ENCODE results near the gene MEX3D.

MEX3D gene

GRCh38 chr19:1585243-1585580 is 17.1 kb upstream of the MEX3D start:
- DNase-seq (ENCODE audit: extremely low read depth, low read depth), result no peak
- H3K4me3 ChIP-seq (replicated peaks; ENCODE audit: low read depth, low read length), result no peak overlapping the region
- no peak for TF ChIP-seq CTCF (IDR thresholded peaks at IDR 0.05; ENCODE audit: low read depth, low read length, missing control alignments)

GRCh38 chr19:1584500-1585242 is 16.5 kb upstream of the MEX3D start:
- no peak for TF ChIP-seq CTCF (IDR thresholded peaks at IDR 0.05; ENCODE audit: low read depth, low read length, missing control alignments)
- DNase-seq (ENCODE audit: extremely low read depth, low read depth), result no peak
- no peak overlapping the region for H3K4me3 ChIP-seq (replicated peaks; ENCODE audit: low read depth, low read length)

- no peak for DNase-seq (ENCODE audit: extremely low read depth, low read depth)
Observed at GRCh38 chr19:1582201-1582600, 14.1 kb upstream of the MEX3D start.

DNA sequence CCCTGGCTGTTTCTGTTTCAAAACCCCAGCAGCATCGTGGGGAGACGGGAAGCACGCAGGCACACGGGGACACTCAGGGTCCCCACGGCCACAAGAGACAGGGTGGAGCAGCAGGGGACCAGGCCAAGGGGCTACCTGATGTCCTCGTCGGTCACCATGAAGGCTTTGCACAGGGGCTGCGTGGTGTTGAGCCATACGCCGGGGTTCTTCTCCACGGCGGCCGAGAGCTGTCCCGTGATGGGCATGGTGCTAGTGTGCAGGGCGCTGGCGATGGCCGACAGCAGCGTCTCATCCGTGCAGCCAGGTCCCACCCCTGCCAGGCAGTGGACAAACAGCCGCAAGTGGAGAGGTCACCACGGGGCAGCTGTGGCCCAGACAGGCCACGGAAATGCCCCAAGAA is 12.8 kb upstream of the MEX3D start:
- no peak for DNase-seq (ENCODE audit: extremely low read depth, low read depth)
- no peak overlapping the region for H3K4me3 ChIP-seq (replicated peaks; ENCODE audit: low read depth, low read length)
- TF ChIP-seq CTCF (IDR thresholded peaks at IDR 0.05; ENCODE audit: low read depth, low read length, missing control alignments), result no peak

More at GRCh38 chr19:1582201-1582600, 14.1 kb upstream of the MEX3D start:
- no peak for TF ChIP-seq CTCF (IDR thresholded peaks at IDR 0.05; ENCODE audit: low read depth, low read length, missing control alignments)
- no peak overlapping the region for H3K4me3 ChIP-seq (replicated peaks; ENCODE audit: low read depth, low read length)

- no peak overlapping the region for H3K4me3 ChIP-seq (replicated peaks; ENCODE audit: low read depth, low read length)
- no peak for TF ChIP-seq CTCF (IDR thresholded peaks at IDR 0.05; ENCODE audit: low read depth, low read length, missing control alignments)
- no peak for DNase-seq (ENCODE audit: extremely low read depth, low read depth)
Observed at GRCh38 chr19:1580382-1580781, 12.3 kb upstream of the MEX3D start.

DNA sequence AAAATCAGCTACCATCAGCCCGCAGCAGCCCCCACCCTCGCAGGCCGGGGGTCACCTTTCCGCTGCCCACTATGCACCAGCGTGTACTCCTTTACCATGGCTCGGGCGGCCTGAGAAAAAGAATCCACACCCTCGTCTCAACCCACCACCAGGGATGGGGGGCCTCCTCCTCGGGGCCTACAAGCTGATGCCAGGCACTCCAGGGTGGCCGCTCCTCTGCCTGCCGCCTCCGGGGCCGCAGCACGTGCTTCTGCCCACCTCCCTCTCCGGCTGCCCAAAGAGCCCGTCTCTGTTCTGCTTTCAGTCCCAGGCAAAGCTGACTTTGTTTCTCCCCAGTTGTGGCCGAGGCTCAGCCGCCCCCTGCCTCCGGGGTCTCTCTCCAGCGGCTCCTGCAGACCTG is 11.1 kb upstream of the MEX3D start:
- H3K4me3 ChIP-seq (replicated peaks; ENCODE audit: low read depth, low read length), result no peak overlapping the region
- no peak for TF ChIP-seq CTCF (IDR thresholded peaks at IDR 0.05; ENCODE audit: low read depth, low read length, missing control alignments)
- no peak for DNase-seq (ENCODE audit: extremely low read depth, low read depth)

Measured in HFF-Myc (cell line).